GM19467 (cell line): ENCODE results near the gene RPS16.

Experiments used
- ATAC-seq: cut with Tn5 transposase; IDR thresholded peaks from one replicate; pipeline ENCODE4 v1.9.1; 2021; ENCODE audit warnings: mild to moderate bottlenecking, moderate library complexity; ENCODE audit not compliant: unreplicated experiment

RPS16 gene

DNA sequence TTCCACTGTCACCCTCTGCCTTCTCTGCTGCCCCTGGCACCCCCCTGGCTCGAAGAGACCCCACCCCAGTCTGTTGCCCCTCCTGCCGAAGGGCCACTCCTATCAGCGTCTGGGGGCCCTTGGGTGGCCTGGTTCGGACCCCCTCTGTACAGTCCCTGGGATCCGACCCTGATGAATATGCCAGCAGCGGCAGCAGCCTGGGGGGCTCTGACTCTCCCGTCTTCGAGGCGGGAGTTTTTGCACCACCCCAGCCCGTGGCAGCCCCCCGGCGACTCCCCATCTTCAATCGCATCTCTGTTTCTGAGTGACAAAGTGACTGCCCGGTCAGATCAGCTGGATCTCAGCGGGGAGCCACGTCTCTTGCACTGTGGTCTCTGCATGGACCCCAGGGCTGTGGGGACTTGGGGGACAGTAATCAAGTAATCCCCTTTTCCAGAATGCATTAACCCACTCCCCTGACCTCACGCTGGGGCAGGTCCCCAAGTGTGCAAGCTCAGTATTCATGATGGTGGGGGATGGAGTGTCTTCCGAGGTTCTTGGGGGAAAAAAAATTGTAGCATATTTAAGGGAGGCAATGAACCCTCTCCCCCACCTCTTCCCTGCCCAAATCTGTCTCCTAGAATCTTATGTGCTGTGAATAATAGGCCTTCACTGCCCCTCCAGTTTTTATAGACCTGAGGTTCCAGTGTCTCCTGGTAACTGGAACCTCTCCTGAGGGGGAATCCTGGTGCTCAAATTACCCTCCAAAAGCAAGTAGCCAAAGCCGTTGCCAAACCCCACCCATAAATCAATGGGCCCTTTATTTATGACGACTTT is 27.1 kb downstream of the RPS16 start:
- ATAC-seq = no peak

- ATAC-seq = no peak
Observed at GRCh38 chr19:39407660-39408391, 27.9 kb downstream of the RPS16 start.

DNA sequence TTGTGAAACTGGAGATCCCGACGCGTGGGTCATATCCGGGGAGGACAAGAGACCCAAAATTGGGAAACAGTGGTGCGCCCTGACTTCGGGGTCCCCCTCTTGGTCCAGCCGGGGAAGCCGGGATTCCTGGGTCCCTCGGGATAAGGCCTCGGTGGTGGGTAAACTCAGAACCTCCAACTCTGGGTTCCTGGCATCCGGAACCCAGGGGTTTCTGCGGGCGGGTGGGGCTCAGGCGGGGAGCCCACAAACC is 28.4 kb downstream of the RPS16 start:
- ATAC-seq = no peak

DNA sequence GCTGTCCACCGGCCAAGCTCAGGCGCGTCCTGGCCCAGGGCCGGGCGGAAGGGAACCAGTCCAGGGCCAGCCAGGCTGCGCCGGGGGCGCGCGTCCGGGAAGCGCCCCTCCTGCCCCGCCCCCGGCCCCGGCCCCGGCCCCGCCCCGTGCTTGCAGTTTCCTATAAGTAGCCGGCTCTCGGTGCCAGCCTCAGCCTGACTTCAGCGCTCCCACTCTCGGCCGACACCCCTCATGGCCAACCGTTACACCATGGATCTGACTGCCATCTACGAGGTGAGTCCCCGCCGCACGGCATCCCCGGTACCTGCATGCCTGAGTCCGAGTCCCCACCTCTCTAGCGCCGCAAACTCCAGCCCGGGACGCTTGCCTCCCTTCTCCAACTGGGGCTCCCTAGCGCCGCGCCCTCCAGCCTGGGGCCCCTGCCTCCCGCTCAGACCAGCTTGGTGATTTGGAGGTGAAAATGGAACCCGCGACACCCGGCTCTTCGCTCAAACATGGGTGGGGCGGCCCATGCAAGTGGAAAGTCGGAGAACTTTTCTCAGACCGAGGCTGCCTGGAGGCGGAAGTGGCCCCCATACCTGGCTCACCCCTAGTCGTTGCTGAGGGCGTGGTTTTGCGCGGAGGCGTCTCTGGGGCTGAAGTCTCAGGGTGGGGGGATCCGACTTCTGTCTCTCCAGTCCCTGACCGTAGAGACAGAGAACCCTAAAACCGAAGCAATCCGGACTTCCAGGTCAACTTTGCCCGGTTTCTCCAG is 28.9 kb downstream of the RPS16 start, which contains the start of gene ZFP36:
ZFP36 (plus strand) TSS at position 192 of the 754 bp plus-strand sequence; CDS start at position 250, 58 bp downstream.
- no peak for ATAC-seq

GRCh38 chr19:39405958-39406655 is 29.6 kb downstream of the RPS16 start:
- ATAC-seq = no peak

DNA sequence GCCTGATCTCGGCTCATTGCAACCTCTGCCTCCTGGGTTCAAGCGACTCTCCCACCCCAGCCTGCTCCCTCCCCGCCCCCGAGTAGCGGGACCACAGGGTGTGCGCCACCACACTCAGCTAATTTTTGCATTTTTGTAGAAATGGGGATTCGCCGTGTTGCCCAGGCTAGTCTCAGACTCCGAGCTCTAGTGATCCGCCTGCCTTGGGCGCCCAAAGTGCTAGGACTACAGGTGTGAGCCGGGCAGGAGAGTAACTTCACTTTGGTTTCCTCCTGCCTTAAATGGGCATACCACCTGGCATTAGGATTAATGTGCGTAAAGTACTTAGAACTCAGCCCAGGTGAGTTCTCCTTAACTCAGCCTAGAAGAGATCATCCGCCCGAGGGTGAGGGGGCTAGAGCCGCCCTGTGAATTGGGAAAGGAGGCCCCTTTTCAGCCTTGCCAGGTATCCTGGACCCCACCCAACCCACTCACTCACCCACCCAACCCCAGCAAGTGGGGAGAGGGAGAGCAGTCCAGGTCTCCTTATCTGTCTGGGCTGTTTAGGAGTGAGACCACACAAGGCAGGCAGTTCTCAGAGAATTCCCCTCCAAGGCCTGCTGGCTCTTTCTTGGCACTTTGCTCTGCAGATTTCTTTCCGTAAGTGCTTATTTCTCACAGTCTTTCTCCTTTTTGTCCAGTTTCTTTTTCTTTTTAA is 30.3 kb downstream of the RPS16 start:
- ATAC-seq = no peak

DNA sequence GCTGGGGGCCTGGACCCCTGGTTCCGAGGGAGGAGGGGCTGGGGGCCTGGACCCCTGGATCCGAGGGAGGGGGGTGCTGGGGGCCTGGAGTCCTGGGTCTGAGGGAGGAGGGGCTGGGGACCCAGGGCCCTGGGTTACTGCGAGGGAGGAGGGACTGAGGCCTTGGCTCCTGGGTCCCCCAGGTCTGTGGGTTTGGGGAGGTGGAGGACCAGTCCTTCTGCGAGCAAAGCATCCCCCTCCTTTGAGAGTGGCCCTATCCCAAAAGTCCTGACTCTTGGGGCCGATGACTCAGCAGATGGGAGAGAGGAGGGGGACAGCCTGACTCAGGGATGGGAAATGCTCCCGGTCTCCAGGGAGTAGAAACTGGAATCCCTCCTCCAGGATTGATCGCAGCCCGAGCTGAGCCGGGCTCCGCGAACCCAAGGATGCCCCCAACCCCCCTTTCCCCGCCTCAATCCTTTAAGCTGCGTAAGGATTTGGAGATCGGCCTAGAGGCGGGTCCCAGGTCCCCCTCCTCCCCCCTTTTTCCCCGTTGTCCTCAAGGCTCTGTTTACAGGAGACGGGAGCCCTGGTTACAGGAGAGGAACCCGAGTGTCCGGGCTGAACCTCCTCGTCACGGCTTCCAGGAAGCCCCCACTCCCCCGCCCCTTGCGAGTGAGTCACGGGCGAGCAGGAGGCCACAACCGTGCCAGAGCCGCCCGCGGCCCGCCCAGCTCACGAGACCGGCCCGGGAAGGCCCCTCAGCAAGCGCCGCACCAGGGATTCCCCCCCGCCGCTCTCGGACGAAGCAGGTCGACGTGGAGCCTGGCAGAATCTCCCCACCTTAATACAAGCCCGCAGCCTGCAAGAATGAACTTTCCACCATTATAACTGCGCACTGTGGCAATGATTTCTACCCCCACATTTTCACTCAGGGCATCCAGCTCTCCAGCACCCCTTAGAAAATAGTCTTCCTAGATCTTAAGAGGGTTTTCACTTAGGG is 32.1 kb downstream of the RPS16 start:
- peak; percentile 25 for ATAC-seq

GRCh38 chr19:39402346-39403300 is 33.1 kb downstream of the RPS16 start:
- peak; percentile 24 for ATAC-seq

- no peak for ATAC-seq
Observed at GRCh38 chr19:39401549-39402345, 34.0 kb downstream of the RPS16 start.

DNA sequence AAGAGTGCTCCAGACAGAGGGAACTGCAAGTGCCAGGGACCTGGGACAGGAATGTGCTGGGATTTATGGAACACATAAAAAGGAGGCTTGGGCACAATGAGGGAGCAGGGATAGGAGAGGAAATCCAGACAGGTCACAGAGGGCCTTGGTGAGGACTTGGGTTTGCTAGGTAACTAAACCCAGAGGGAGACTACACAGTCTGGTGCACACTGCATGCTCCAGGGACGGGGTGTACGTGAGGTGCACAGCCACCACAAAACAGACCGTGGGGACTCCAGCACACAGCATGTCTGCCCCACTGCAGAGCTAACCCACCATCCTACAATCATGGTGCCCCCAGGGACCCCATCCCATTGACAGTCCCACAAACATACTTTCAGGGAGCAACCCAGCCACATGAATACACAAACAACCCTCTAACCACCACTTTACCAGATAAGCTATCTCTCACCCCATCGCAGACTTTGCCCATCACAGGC is 34.6 kb downstream of the RPS16 start:
- ATAC-seq = no peak

DNA sequence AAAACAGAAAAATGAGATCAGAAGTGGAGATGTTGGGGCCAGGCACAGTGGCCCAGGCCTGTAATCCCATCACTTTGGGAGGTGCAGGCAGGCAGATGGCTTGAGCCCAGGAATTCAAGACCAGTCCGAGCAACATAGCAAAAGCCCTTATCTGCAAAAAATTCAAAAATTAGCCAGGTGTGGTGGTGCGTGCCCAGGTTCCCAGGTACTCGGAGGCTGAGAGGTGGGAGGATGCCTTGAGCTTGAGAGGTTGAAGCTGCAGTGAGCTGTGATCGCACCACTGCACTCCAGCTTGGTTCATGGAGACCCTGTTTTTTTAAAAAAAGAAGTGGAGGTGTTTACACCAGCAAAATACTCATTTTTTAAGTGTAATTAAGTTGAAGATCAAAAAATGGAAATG is 35.7 kb downstream of the RPS16 start:
- ATAC-seq = no peak

GRCh38 chr19:39399668-39400050 is 36.1 kb downstream of the RPS16 start:
- ATAC-seq = no peak

DNA sequence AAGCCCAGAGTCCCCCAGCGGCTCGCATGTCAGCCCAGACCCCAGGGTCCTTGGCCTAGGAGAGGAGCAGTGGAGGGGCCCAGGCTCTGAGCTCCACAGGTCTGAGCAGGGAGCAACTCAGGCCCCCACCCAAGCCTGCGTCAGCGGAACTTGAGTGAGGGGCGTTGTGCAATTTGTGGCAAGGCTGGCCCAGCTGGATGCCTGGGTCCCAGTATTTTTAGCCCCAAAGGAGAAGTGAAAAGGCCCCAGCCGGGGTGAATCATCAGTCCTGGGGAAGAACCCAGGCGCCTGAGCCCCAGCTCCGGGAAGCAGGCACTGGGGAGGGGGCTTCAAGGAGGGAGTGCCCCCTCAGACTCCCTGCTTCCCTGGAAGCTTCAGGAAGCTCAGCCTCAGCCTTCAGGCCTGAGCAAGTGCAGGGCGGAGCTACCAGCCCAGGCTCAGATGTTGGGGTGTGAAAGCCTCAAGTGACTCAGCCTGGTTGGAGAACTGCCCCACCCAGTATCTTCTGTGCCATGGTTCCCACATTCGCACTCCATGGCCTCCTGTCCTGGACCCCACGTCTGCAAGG is 37.4 kb downstream of the RPS16 start:
- ATAC-seq = no peak

- no peak for ATAC-seq
Observed at GRCh38 chr19:39397360-39398296, 38.1 kb downstream of the RPS16 start.

DNA sequence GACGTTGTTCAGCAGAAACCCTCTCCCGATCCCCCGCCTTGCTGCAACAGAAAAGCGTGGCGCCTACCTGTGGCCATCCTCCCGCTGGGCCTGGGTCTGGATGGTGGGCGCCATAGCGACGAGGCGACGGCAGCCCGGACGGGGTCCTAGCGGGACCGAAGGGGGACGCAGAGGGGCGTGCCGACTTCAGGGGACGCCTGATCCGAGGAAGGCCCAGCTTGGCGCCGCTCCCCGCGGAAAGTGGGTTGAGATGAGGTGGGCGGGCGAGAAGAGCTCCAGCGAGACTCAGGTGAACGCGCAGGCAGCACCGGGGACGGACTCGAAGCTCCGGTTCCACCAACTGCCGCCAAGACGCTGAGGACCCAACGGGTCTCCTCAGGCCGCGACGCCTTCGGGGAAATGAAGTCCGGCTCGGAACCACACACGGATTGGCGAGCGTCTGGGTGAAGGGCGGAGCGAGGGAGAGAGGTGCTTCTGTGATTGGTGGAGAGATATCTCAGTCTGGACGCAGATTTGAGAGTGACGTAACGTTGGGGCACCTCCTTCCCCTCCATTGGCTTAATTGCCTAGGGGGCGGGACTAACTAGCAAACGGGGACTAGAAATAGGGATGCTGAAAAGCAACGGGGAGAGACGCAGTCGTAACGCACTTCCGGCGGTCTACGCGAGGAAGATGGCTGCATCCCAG is 44.9 kb downstream of the RPS16 start, which contains the start of the genes MED29 and PAF1:
MED29 (plus strand) TSS at position 628 of the 687 bp plus-strand sequence; CDS start at position 673, 45 bp downstream.
PAF1 (minus strand) TSS at position 356 of the 687 bp plus-strand sequence; CDS start at position 114, 242 bp downstream.
- ATAC-seq = peak; percentile 85
